ENCODE data around the gene TSFM.
"Not testable (repeated sequence)": the region's sequence is repeated elsewhere in the genome, so short reads cannot be mapped to it uniquely, and the experiment has no call there.

The TSFM gene

DNA sequence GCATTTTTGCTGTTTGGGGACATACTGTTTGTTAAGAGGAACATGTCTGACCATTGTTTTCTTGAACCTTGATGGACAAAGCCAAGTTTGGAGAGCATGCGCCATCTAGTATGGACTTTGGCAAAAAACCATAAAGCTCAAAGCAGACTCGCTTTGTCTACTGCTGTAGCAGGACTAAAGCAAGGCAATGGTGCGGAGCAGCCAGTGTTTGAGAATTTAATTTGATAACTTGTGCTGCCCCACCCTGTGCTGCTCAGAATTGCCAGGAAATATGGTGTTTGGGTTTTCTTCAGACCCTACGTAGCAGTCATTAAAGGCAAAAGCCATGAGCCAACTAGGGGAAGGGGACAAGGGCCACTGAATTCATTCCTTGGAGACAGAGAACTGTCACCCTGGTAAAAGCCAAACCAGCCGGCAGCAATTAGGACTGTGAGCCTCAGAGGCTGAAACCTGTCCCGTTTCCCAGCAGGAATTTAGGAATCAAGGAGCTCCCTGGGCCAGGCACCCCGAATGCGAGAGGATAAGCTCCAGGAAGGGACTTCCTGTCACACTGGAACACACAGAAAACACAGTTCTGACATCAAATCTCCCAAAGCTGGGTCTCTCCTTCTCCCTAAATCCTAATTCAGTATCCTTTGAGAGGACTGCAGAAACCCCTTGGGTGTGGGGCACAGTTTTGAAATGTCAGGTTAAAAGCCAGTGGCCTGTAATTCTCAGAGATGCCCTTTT is 34.8 kb downstream of the TSFM start:
- DNase-seq: no peak

DNA sequence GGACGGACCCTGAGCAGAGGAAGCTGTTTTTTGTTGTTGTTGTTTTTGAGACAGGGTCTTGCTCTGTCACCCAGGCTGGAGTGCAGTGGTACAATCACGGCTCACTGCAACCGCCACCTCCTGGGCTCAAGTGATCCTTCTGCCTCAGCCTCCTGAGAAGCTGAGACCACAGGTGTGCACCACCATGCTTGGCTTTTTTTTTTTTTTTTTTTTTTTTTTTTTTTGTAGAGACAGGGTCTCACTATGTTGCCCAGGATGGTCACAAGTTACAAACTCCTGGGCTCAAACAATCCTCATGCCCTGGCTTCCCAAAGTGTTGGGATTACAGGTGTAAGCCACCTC is 35.4 kb downstream of the TSFM start:
- DNase-seq: not testable (repeated sequence)

DNA sequence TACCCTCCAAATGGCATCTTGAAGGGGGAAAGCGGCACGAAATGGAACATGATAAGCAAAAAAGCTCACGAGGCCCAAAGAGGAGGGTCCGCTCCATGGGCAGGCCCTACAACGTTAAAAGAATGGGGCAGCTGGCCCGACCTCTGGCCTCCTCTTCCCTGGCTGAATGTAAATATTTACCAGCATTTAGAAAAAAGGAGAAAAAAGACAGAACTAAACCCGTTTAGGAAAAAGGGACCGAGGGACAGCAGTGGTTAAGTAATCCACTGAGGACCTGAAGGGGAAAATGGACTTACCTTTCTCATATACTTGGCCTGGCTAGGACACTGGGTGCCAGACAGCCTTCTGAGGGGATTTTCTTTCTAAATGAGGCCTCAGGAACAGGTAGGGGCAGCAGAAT is 37.5 kb downstream of the TSFM start:
- DNase-seq: not testable (repeated sequence)

- DNase-seq: not testable (repeated sequence)
Measured at GRCh38 chr12:57821015-57821414, 38.4 kb downstream of the TSFM start.

DNA sequence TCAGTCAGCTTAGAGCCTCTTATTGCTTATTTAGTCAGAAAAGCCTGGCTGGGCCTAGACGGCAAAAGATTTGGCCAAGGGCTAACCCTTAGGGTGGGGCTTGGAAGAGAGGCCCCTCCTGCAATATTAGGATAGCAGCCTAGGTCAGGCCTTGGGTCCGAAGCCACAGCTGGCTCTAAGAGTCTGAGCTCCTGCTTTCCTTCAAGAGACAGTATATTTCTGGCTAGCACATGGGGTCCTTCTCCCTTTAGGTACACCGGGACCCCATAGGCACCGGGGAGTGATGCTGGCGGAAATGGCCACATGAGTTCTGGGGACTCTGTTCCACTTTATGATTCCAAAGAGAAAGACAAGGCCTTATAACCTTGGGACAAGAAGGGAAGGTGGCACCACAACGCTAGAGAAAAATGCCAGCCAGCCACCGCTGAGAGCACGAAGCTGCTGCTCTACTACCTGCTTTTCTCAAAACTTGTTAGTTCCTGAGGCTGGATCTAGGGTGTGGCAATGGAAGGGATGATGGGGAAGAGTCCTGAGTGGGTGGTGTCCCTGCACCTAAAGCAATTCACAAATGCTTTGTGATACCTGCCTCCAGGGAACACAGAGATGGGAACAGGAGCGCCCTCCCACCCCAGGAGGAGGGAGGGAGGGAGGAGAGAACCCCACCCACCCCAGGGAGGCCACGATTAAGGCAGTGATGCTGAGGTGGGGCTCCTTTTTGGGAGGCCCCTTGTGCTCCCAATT is 39.1 kb downstream of the TSFM start:
- no peak for DNase-seq

DNA sequence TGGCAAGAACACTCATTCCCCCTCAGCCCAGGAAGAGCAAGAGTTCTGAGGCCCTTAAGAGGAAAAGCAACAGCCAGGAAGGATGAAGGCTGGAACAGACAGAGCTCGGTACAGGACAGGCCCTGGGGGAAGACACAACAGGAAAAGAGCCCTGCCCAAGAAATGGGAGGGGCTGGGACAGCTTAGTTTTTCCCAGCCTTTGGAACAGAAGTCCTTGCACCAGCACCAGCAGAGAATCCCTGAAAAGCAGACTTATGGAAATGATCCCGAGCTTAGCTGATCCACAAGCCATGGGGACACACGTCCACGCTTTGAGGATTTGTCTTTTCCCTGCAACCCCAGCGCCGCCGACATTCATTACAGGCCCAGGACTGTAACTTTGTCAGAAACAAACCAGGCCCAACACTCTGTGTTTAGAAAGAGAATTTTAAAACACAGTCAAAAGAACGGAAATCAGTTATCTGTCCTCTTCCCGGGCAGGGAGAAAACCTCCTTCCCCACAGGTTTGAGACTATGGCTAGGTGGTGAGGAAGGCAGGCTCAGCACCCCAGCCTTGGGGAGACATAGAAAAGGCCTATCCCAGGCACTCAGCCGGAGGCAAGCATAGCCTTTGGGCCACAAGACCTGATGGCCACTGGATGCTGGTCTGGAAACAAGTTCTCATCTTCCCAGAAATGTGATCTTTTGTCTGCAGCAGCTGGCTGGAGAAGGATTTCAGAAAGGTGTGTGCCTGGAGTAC is 40.0 kb downstream of the TSFM start:
- DNase-seq: no peak

GRCh38 chr12:57823131-57823907 is 40.7 kb downstream of the TSFM start:
- no peak for DNase-seq

GRCh38 chr12:57823908-57824640 is 41.5 kb downstream of the TSFM start:
- DNase-seq: no peak

DNA sequence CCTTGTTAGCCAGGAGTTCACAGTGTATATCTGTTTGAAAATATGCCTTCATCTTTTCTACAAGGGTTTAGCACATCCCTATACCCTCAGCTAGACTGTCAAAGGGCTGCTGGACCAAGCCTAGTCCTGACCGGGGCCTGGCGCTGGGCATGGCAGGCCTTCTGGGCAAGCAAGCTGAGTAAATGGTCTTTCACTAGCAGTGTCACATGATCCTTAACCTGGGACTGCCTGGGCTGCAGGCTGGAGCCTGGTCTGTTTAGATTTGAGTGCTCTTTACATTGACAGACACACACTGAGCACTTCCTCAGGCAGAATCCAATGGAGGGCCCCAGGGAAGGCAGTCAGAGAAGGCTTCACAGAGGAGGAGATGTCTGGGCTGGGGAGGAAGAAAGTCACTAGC is 42.9 kb downstream of the TSFM start:
- DNase-seq: no peak

DNA sequence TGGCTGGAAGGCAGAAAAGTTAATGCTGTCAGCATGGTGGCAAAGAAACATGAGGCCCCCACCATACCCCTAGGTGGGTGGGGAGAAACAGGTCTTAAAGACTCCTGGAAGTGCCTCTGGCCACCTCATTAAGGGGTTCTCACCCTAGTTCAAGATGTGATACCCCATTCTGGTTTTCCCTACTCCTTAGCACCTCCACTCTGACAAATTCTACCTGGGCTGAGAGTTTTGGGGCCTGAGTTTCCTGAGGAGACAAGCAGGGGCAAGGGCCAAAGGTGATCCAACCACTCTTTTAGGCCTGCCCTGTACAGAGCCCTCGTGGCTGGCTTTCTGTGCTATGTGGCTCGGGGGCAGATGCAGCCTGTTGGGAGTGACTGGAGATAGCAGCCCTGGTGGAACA is 43.8 kb downstream of the TSFM start:
- DNase-seq: no peak

DNA sequence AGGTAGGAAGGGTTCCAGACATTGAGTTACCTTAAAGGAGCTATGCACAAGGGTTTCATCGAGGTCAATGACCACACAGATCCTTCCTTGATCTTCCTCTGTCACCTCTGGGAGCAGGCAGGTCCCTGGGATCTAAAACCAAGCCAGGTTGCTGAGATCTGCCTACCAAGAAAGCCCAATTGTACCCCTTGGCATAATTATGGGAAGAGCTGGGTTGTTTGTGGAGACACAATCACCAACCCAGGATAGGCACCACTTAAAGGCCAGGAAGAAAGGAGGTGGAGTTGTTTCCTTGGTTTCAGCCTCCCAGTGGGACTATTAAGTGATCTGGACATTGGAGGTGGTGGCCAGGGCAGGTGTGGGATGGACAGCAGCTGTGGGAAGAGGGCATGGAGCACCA is 44.4 kb downstream of the TSFM start:
- no peak for DNase-seq

DNA sequence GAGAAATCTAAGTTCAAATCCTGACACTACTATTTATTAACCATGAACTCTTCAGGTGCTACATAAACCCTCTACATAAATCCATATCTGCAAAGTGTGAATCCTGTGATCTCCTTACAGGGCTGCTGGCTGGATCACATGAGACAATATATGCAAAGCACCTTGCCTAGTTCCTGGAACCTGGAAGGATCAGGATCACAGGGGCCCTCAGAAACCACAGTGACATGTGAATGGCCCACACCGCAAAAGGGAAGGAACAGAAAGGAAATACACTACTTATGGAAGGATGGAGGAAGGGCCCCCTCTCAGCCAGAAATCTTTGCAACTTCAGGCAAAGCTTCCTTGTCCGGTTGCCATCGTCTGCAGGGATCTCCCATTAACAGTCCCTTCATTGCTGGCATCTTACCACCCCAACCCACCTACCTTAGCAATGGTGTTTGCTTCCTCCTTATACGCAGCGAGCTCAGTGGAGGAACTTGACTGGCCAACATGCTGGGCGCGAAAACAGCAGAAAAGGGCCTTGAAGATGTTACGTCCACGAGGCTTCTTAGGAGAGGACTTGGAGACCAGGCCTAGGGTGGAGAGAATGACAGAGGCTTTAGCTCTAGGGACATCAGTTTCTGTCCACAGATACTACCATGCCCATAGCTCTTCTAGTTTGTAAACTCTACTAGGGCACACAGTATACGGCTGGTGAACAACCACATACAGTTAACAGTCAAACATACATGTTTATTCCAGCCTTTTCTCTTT is 46.6 kb downstream of the TSFM start:
- DNase-seq: no peak

GRCh38 chr12:57830393-57830792 is 47.8 kb downstream of the TSFM start:
- no peak for DNase-seq

DNA sequence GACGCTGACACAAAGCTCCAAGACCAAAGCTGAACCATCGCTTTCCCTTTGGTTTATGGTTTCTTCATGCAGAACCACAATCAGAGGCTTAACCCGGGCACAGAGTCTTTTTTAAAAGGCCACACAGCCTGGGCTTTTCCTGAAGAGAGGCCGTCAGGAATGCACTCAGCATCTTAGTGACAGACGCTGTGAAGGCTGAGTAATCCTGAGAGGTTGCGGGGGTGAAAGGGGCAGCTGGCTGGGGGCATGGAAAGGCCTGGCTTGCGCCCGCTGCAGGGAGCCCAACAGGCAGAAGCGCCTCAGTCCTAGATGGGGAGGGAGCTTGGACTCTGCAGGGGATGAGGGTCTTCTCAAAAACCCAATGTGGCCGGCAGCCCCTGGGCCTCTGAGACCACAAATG is 50.4 kb downstream of the TSFM start:
- DNase-seq: no peak

- no peak for DNase-seq
Measured at GRCh38 chr12:57833672-57834071, 51.1 kb downstream of the TSFM start.

- DNase-seq: no peak
Measured at GRCh38 chr12:57834086-57834876, 51.7 kb downstream of the TSFM start.

- DNase-seq: no peak
Measured at GRCh38 chr12:57835366-57836288, 53.0 kb downstream of the TSFM start.

DNA sequence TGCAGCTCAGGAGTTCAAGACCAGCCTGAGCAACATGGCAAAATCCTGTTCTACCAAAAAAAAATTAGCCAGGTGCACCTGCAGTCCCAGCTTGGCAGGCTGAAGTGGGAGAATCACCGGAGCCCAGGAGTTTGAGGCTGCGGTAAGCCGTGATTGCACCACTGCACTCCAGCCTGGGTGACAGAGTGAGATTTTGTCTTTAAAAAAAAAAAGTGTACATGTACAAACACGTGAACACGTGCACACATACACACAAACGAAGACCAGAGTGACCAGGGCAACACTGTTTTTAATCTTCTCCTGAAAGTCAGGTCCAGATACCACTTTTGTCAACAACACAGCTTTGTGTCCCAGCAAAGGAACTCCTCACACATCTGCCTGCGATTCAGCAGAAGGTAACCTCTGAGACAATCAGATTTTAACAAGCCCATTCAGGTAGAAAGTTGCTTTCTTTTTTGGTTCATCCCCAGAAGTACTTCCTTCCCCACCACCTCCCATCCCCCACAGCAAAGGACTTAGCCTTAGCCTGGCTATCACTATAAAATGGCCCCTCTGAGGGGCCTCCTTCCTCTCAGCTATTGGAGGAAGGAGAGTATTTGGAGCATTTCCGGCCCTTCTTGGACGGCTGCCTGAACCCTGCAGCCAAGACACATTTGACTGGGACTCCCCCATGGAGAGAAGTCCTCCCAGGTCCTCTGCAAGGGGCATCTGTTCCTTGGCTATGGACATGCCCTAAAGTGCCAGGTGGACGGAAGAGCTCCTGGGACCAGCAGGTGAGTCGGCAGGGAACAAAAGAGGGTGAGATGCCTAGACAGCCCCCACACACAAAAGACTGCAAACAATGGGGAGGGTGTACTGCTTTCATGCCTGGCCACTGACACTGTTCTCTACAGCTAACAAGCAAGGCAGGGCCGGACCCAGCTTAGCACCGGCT is 54.1 kb downstream of the TSFM start:
- DNase-seq: no peak
